Measurements from ENCODE around the gene FCN2.

DNA sequence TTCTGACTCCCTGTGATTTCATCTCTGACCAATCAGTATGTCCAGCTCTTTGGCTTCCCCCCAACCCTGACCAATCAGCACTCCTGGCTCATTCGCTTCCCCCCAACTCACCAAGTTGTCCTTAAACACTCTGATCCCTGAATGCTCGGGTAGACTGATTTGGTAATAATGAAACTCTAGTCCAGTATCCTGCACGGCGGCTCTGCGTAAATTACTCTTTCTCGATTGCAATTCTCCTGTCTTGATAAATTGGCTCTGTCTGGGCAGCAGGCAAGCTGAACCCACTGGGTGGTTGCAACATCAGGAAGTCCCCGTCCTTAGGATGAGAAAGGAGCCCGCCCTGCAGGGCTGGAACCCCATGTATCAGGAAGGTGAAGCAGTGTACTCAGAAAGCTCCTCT is 10.4 kb downstream of the FCN2 start:
- TF ChIP-seq, protein P1, sequence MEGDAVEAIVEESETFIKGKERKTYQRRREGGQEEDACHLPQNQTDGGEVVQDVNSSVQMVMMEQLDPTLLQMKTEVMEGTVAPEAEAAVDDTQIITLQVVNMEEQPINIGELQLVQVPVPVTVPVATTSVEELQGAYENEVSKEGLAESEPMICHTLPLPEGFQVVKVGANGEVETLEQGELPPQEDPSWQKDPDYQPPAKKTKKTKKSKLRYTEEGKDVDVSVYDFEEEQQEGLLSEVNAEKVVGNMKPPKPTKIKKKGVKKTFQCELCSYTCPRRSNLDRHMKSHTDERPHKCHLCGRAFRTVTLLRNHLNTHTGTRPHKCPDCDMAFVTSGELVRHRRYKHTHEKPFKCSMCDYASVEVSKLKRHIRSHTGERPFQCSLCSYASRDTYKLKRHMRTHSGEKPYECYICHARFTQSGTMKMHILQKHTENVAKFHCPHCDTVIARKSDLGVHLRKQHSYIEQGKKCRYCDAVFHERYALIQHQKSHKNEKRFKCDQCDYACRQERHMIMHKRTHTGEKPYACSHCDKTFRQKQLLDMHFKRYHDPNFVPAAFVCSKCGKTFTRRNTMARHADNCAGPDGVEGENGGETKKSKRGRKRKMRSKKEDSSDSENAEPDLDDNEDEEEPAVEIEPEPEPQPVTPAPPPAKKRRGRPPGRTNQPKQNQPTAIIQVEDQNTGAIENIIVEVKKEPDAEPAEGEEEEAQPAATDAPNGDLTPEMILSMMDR (optimal IDR thresholded peaks at IDR 0.05 in 1 of 3, IDR thresholded peaks at IDR 0.05 in 1 of 3, conservative IDR thresholded peaks at IDR 0.05 in 1 of 3; ENCODE audit: extremely low read depth in 1 of 3, insufficient read depth in 2 of 3, low read length in 3 of 3) = no peak
- no peak for TF ChIP-seq EZH2 (IDR thresholded peaks at IDR 0.05; ENCODE audit: low read length)

Data from keratinocyte (primary cell).